CD4-positive, alpha-beta T cell treated with Interleukin-10 for 1 hour (primary cell): ENCODE results near the gene LILRB2.
"Not testable (repeated sequence)": the region's sequence is repeated elsewhere in the genome, so short reads cannot be mapped to it uniquely, and the experiment has no call there.

Experiments
- DNase-seq: peaks from one replicate; pipeline ENCODE4 v3.0.0-alpha.2; 2020

LILRB2 gene

GRCh38 chr19:54239491-54240371, 41.2 kb downstream of the LILRB2 start:
- DNase-seq = not testable (repeated sequence)

- DNase-seq = no peak
Measured at GRCh38 chr19:54233941-54234340, 47.0 kb downstream of the LILRB2 start.

- DNase-seq = peak; percentile 86
Measured at GRCh38 chr19:54231077-54231931, 49.6 kb downstream of the LILRB2 start.

DNA sequence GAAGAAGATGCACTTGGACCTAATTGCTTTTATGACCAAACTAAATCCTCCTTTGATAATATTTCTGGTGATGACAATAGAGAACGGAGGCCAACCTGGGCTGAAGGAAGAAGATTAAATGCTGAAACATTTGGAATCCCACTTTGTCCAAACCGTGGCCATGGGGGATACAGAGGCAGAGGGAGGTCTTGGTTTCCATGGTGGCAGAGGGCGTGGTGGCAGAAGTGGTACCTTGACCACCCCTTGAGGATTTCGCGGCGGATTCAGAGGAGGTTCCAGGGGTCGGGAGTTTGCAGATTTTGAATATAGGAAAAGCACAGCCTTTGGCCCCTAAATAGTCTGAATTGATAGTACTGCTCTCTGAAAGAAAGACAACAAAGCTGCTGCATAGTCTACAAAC, 50.9 kb downstream of the LILRB2 start:
- no peak for DNase-seq

- DNase-seq = no peak
Measured at GRCh38 chr19:54229146-54229545, 51.8 kb downstream of the LILRB2 start.

DNA sequence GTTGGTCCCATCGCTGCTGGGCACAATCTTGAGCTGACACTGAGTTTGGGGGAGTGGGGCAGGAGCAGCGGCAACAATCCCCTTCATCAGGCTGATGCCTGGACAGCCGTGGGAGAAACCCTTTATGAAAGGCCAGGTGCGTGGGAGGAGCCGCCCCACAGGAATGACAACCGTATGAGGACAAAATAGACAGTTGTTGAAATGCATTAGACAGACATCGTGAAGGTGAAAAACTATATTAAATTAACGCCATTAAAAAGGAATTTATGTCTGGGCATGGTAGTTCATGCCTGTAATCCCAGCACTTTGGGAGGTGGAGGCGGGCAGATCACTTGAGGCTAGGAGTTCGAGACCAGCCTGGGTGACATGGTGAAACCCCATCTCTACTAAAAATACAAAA, 56.3 kb downstream of the LILRB2 start:
- not testable (repeated sequence) for DNase-seq

DNA sequence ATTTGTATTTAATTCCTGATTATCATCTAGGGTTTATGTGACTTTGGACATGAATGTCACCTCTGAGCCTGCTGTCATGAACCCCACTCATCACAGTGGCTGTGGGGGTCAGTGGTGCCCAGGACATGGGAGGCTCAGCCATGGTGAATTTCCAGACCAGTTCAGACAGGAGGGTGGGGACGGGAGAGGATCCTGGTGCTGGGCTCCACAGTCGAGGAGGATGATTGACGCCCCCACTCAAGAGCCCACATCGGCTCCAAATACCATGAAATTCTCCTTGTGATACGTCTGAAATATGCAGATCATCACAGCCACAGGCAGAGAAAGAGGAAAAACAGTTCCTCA, 57.0 kb downstream of the LILRB2 start:
- not testable (repeated sequence) for DNase-seq
